ENCODE results near the gene USP25. TPM values are rescaled to one million over a fixed set of nuclear protein-coding genes. Genes with fewer than 3 reads are reported as not detected.

The USP25 gene
- total and polyA plus RNA-seq, 9 of the 15 experiments (the other 6 are each of a cell fraction or from before 2014, with no cell fraction given), result 7.8 to 44.9 (median 31.4) TPM

DNA sequence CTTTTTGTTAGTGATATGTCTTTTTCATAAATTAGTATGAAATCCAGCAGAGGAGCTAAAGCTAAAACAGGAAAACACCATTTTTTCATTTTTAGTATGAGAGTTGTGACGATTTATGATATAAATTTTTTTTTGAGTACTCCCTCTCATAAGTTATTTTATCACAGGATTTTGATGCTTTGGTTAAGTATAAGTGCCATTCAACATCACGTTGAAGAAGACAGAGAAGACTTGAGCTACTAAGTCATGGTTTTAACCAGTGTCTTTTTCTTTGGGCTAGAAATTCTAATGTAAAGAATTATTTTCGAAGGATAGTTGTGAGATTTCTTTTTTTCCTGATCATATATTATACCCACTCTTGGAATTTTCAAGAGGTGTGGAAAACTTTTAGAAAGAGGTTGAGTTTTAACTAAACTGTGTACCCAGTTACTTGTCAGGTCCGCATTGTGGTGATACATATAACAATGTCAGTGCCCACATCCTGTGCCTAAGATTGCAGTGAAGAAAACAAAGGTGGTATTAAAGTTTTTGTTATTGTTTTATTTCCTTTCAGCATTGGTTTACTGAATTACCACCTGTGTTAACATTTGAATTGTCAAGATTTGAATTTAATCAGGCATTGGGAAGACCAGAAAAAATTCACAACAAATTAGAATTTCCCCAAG lies 93.8 kb downstream of the USP25 start:
- DNase-seq (ENCODE audit: extremely low read depth in 1 of 4, low spot score in 3 of 4) (no peak), FAIRE-seq (no peak), ATAC-seq (no peak)
- Histone ChIP-seq H3K4me3 (no peak overlapping the region), H4K20me1 (replicated peaks; ENCODE audit: control insufficient read depth, insufficient read depth, low read length) (no peaks in the 10 kb centered on the region), H3K36me3 (ENCODE audit: control insufficient read depth, insufficient read depth, low read length) (peaks cover 74% of the 10 kb centered on the region), H3K9me3 (replicated peaks; ENCODE audit: control insufficient read depth, insufficient read depth, low read depth, low read length) (no peaks in the 10 kb centered on the region), H2AFZ (ENCODE audit: low read depth, low read length) (no peak overlapping the region), H3K4me2 (ENCODE audit: insufficient read depth, low read length) (no peak overlapping the region), H3K27me3 (ENCODE audit: control insufficient read depth in 2 of 2, insufficient read depth in 2 of 2, low read length in 2 of 2) (no peaks in the 10 kb centered on the region), H3K79me2 (ENCODE audit: control insufficient read depth, insufficient read depth, low read length) (no peaks in the 10 kb centered on the region), H3K9me1 (ENCODE audit: control insufficient read depth, insufficient read depth, low read length) (no peaks in the 10 kb centered on the region), H3K4me1 (replicated peaks in 1 of 2; ENCODE audit: control insufficient read depth in 2 of 2, insufficient read depth in 2 of 2, low read length in 2 of 2) (no peaks in the 10 kb centered on the region), H3K27ac (ENCODE audit: extremely low read depth, low read depth, low read length) (no peak overlapping the region), H3K9ac (ENCODE audit: insufficient read depth in 1 of 2, low read depth in 2 of 2, low read length in 2 of 2) (no peak overlapping the region)
- no TSS peak for BruUV-seq (replicated peaks)
- WGBS (ENCODE audit: insufficient coverage, low coverage, missing lambda C conversion rate), result 80% methylated on average over 4 of the region's 4 CpGs
- intact Hi-C loops (cut with micrococcal nuclease), result loop anchor here (5.0 to 10.0 kb wide), 2 partner anchors 149 to 321 kb away; no protein-coding TSS in a partner anchor
- in situ Hi-C loops (cut with MboI), result no loop called here
- TF ChIP-seq SRF (CRISPR knock-in tag; IDR thresholded peaks at IDR 0.05), result no peak
- no peak for TF ChIP-seq BRD9 (IDR thresholded peaks at IDR 0.05; ENCODE audit: low read depth, partially characterized antibody)
- TF ChIP-seq, protein P1, sequence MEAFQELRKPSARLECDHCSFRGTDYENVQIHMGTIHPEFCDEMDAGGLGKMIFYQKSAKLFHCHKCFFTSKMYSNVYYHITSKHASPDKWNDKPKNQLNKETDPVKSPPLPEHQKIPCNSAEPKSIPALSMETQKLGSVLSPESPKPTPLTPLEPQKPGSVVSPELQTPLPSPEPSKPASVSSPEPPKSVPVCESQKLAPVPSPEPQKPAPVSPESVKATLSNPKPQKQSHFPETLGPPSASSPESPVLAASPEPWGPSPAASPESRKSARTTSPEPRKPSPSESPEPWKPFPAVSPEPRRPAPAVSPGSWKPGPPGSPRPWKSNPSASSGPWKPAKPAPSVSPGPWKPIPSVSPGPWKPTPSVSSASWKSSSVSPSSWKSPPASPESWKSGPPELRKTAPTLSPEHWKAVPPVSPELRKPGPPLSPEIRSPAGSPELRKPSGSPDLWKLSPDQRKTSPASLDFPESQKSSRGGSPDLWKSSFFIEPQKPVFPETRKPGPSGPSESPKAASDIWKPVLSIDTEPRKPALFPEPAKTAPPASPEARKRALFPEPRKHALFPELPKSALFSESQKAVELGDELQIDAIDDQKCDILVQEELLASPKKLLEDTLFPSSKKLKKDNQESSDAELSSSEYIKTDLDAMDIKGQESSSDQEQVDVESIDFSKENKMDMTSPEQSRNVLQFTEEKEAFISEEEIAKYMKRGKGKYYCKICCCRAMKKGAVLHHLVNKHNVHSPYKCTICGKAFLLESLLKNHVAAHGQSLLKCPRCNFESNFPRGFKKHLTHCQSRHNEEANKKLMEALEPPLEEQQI (IDR thresholded peaks at IDR 0.05), result no peak
- no peak for TF ChIP-seq RBM15 (IDR thresholded peaks at IDR 0.05; ENCODE audit: insufficient read depth, low read length)
- TF ChIP-seq, protein P2, sequence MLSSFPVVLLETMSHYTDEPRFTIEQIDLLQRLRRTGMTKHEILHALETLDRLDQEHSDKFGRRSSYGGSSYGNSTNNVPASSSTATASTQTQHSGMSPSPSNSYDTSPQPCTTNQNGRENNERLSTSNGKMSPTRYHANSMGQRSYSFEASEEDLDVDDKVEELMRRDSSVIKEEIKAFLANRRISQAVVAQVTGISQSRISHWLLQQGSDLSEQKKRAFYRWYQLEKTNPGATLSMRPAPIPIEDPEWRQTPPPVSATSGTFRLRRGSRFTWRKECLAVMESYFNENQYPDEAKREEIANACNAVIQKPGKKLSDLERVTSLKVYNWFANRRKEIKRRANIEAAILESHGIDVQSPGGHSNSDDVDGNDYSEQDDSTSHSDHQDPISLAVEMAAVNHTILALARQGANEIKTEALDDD (IDR thresholded peaks at IDR 0.05), result no peak
- no peak for TF ChIP-seq ZBTB8A (IDR thresholded peaks at IDR 0.05; ENCODE audit: partially characterized antibody)
- CTCF ChIA-PET (ENCODE audit: low intra/inter-chr PET ratio), result no interaction called here
- POLR2A ChIA-PET, result no interaction called here
